ENCODE data around the gene PPRC1. TPM values are rescaled to one million over a fixed set of nuclear protein-coding genes. Genes with fewer than 3 reads are reported as not detected.

PPRC1 gene
- total RNA-seq, 1 experiment from 2014 or later: 43.9 TPM

DNA sequence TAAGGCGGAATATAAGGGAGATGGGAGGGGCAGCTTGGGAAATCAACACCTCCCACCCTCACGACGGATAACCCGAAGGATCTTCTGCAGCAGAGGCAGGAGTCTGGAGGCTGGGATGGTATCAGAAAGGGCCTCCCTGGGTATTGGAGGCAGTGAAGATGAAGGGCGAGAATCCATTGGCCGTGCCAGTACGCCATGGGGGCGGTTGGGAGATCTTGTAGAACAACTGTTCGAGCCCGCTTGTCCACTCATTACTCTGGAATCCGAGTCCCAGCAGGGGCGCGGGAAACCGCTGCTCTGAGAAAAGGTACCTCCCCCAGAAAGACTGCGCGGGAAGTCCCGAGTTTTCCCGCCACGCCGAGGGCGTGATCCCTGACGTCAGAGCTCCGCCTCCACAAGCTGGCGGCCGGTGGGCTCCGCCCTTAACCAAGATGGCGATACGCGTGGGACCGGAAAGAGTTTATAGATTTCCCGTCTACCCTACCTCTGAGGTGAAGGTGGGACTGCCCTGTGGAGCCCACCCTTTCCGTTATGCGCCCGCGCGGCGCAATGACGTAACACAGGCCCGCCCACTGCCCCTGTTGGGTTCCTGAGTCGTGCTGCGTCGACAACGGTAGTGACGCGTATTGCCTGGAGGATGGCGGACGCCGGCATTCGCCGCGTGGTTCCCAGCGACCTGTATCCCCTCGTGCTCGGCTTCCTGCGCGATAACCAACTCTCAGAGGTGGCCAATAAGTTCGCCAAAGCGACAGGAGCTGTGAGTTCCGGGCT, 19.1 kb downstream of the PPRC1 start, which contains the start of gene NOLC1:
Gene NOLC1, plus strand, starts transcription at position 616 of the 771 bp plus-strand sequence. Its CDS starts 22 bp downstream, at position 638.
- no peaks in the 10 kb centered on the region for H3K27me3 Mint-ChIP-seq (ENCODE audit: unreplicated experiment)
- TF ChIP-seq, protein P1, sequence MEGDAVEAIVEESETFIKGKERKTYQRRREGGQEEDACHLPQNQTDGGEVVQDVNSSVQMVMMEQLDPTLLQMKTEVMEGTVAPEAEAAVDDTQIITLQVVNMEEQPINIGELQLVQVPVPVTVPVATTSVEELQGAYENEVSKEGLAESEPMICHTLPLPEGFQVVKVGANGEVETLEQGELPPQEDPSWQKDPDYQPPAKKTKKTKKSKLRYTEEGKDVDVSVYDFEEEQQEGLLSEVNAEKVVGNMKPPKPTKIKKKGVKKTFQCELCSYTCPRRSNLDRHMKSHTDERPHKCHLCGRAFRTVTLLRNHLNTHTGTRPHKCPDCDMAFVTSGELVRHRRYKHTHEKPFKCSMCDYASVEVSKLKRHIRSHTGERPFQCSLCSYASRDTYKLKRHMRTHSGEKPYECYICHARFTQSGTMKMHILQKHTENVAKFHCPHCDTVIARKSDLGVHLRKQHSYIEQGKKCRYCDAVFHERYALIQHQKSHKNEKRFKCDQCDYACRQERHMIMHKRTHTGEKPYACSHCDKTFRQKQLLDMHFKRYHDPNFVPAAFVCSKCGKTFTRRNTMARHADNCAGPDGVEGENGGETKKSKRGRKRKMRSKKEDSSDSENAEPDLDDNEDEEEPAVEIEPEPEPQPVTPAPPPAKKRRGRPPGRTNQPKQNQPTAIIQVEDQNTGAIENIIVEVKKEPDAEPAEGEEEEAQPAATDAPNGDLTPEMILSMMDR (IDR thresholded peaks at IDR 0.05; ENCODE audit: unreplicated experiment): no peak
- CTCF ChIA-PET: interaction anchor here (0.8 kb wide), 1 partner anchor 18 kb away, joined by 3 read pairs; no protein-coding TSS in a partner anchor
- intact Hi-C loops (cut with micrococcal nuclease; ENCODE audit: unreplicated experiment): loop anchor here (2.0 kb wide), 1 partner anchor 19 kb away; the partner anchor contains the start of gene PPRC1
- DNase-seq: peak; percentile 96
- H3K4me1 Mint-ChIP-seq (ENCODE audit: low read depth, unreplicated experiment): peaks cover 19% of the 10 kb centered on the region
- H3K4me3 Mint-ChIP-seq (ENCODE audit: low read depth, unreplicated experiment): peak within 1 kb of the TSS; percentile 76
- BruUV-seq (replicated peaks): no TSS peak
- no peaks in the 10 kb centered on the region for H3K9me3 Mint-ChIP-seq (ENCODE audit: low read depth, unreplicated experiment)
- H3K27ac Mint-ChIP-seq (ENCODE audit: unreplicated experiment): peak within 1 kb of the TSS; percentile 74
- H3K36me3 Mint-ChIP-seq (ENCODE audit: insufficient read depth, unreplicated experiment): peaks cover 74% of the 10 kb centered on the region

- H3K4me3 Mint-ChIP-seq (ENCODE audit: low read depth, unreplicated experiment): peak overlapping the region; percentile 76
- no peaks in the 10 kb centered on the region for H3K27me3 Mint-ChIP-seq (ENCODE audit: unreplicated experiment)
- peak; percentile 17 for DNase-seq
- TF ChIP-seq, protein P1 (IDR thresholded peaks at IDR 0.05; ENCODE audit: unreplicated experiment): no peak
- peak overlapping the region; percentile 74 for H3K27ac Mint-ChIP-seq (ENCODE audit: unreplicated experiment)
- intact Hi-C loops (cut with micrococcal nuclease; ENCODE audit: unreplicated experiment): loop anchor here (2.0 kb wide), 1 partner anchor 20 kb away; the partner anchor contains the start of gene PPRC1
- H3K9me3 Mint-ChIP-seq (ENCODE audit: low read depth, unreplicated experiment): no peaks in the 10 kb centered on the region
- H3K36me3 Mint-ChIP-seq (ENCODE audit: insufficient read depth, unreplicated experiment): peaks cover 73% of the 10 kb centered on the region
- peaks cover 24% of the 10 kb centered on the region for H3K4me1 Mint-ChIP-seq (ENCODE audit: low read depth, unreplicated experiment)
- BruUV-seq (replicated peaks): no TSS peak
- CTCF ChIA-PET: no interaction called here
These were observed 19.7 kb downstream of the PPRC1 start for GRCh38 chr10:102152545-102152890.

- TF ChIP-seq, protein P1 (IDR thresholded peaks at IDR 0.05; ENCODE audit: unreplicated experiment): no peak
- peaks cover 27% of the 10 kb centered on the region for H3K4me1 Mint-ChIP-seq (ENCODE audit: low read depth, unreplicated experiment)
These were observed 20.3 kb downstream of the PPRC1 start for GRCh38 chr10:102153093-102153620.

DNA sequence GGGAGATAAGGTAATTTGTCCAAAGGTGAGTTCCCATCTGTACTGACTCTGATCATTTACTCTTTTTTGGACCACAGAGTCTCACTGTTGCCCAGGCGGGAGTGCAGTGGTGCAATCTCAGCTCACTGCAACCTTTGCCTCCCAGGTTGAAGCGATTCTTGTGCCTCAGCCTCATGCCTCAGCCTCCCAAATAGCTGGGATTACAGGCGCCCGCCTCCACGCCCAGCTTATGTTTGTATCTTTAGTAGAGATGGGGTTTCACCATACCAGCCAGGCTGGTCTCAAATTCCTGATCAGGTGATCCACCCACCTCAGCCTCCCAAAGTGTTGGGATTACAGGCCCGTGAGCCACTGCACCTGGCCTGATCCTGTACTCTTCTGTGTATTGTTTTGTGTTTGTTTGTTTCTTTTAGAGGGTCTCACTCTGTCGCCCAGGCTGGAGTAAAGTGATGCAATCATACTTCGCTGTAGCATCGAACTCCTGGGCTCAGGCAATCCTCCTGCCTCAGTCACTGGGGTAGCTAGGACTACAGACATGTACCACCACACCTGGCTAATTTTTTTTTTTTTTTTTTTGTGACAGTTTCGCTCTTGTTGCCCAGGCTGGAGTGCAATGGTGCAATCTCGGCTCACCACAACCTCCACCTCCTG, 21.8 kb downstream of the PPRC1 start:
- Mint-ChIP-seq H3K27ac (ENCODE audit: unreplicated experiment) (no peak overlapping the region), H3K4me3 (ENCODE audit: low read depth, unreplicated experiment) (no peak overlapping the region), H3K36me3 (ENCODE audit: insufficient read depth, unreplicated experiment) (peaks cover 69% of the 10 kb centered on the region), H3K27me3 (ENCODE audit: unreplicated experiment) (no peaks in the 10 kb centered on the region), H3K9me3 (ENCODE audit: low read depth, unreplicated experiment) (no peaks in the 10 kb centered on the region), H3K4me1 (ENCODE audit: low read depth, unreplicated experiment) (peaks cover 27% of the 10 kb centered on the region)
- no TSS peak for BruUV-seq (replicated peaks)
- DNase-seq: no peak
- CTCF ChIA-PET: no interaction called here
- TF ChIP-seq, protein P1 (IDR thresholded peaks at IDR 0.05; ENCODE audit: unreplicated experiment): no peak
- intact Hi-C loops (cut with micrococcal nuclease; ENCODE audit: unreplicated experiment): no loop called here

More at GRCh38 chr10:102153093-102153620, 20.3 kb downstream of the PPRC1 start:
- H3K9me3 Mint-ChIP-seq (ENCODE audit: low read depth, unreplicated experiment): no peaks in the 10 kb centered on the region
- peak overlapping the region; percentile 74 for H3K27ac Mint-ChIP-seq (ENCODE audit: unreplicated experiment)
- intact Hi-C loops (cut with micrococcal nuclease; ENCODE audit: unreplicated experiment): loop anchor here (2.0 kb wide), 1 partner anchor 20 kb away; the partner anchor contains the start of gene PPRC1
- peaks cover 67% of the 10 kb centered on the region for H3K36me3 Mint-ChIP-seq (ENCODE audit: insufficient read depth, unreplicated experiment)
- no TSS peak for BruUV-seq (replicated peaks)
- no peaks in the 10 kb centered on the region for H3K27me3 Mint-ChIP-seq (ENCODE audit: unreplicated experiment)
- CTCF ChIA-PET: interaction anchor here (0.7 kb wide), 1 partner anchor 971 kb away, joined by 3 read pairs; no protein-coding TSS in a partner anchor
- DNase-seq: no peak
- peak overlapping the region; percentile 76 for H3K4me3 Mint-ChIP-seq (ENCODE audit: low read depth, unreplicated experiment)

Measured in Calu3 (cell line).